ENCODE results near the gene CCDC12. TPM values are rescaled to one million over a fixed set of nuclear protein-coding genes. Genes with fewer than 3 reads are reported as not detected.

Gene CCDC12
- total and polyA plus RNA-seq, 2 of the 13 experiments (the other 11 are each of a cell fraction or from before 2014, with no cell fraction given), result 30.1 to 49.5 TPM

- no peak for TF ChIP-seq ZNF33B (CRISPR knock-in tag; IDR thresholded peaks at IDR 0.05)
- no peak for TF ChIP-seq NCOA2 (CRISPR knock-in tag; IDR thresholded peaks at IDR 0.05)
- TF ChIP-seq ZNF660 (CRISPR knock-in tag; IDR thresholded peaks at IDR 0.05; ENCODE audit: borderline replicate concordance, low read depth), result no peak
- no peak for TF ChIP-seq RAD21 (CRISPR knock-in tag; IDR thresholded peaks at IDR 0.05)
Observed at GRCh38 chr3:46993292-46993691, 16.7 kb upstream of the CCDC12 start (continued).

- no peaks in the 10 kb centered on the region for H3K4me1 ChIP-seq (ENCODE audit: insufficient read depth, low read length)
- in situ Hi-C loops (cut with HindIII; ENCODE audit: extremely low pct_ligation_motif_present, low pct_unique_long_range_greater_than_20kb) (no loop called here), intact Hi-C loops (cut with micrococcal nuclease; ENCODE audit: unreplicated experiment) (no loop called here)
- H3K79me2 ChIP-seq (ENCODE audit: insufficient read depth, low read length), result no peaks in the 10 kb centered on the region
- H3K4me3 ChIP-seq (replicated peaks in 1 of 3; ENCODE audit: insufficient read depth in 1 of 3, low read depth in 2 of 3, low read length in 3 of 3), result no peak overlapping the region
- no peak overlapping the region for H3K4me2 ChIP-seq (ENCODE audit: low read depth, low read length)
- no peak overlapping the region for H3K9ac ChIP-seq (ENCODE audit: insufficient read depth, low read depth, low read length)
- H3K9me3 ChIP-seq (ENCODE audit: low read length), result no peaks in the 10 kb centered on the region
- DNase-seq (ENCODE audit: low spot score) (no peak), FAIRE-seq (no peak), ATAC-seq (no peak)
- POLR2A ChIA-PET, result interaction anchor here (0.9 to 1.7 kb wide), 2 partner anchors 13 to 57 kb away, joined by 3 to 5 read pairs; partner anchors contain the start of gene NBEAL2
- TF ChIP-seq ZBTB3 (CRISPR knock-in tag; IDR thresholded peaks at IDR 0.05; ENCODE audit: borderline replicate concordance, low read depth), result no peak
- TF ChIP-seq PHB2 (IDR thresholded peaks at IDR 0.05; ENCODE audit: partially characterized antibody), result no peak
- WGBS (ENCODE audit: low lambda C conversion rate), result 95% methylated on average over 8 of the region's 9 CpGs
- H2AFZ ChIP-seq (ENCODE audit: low read length), result no peak overlapping the region
- H3K36me3 ChIP-seq (replicated peaks in 1 of 2; ENCODE audit: control insufficient read depth in 1 of 2, insufficient read depth in 2 of 2, low read length in 2 of 2), result no peaks in the 10 kb centered on the region
- CTCF ChIA-PET (ENCODE audit: low intra/inter-chr PET ratio, low total read pairs), result no interaction called here
- H3K27me3 ChIP-seq (ENCODE audit: control insufficient read depth in 1 of 2, insufficient read depth in 2 of 2, low read length in 2 of 2), result no peaks in the 10 kb centered on the region
- H4K20me1 ChIP-seq (ENCODE audit: insufficient read depth, low read length), result no peaks in the 10 kb centered on the region
- no peak overlapping the region for H3K27ac ChIP-seq (ENCODE audit: extremely low read length, insufficient read depth, low read length)
- BruUV-seq (replicated peaks), result no TSS peak
Observed at GRCh38 chr3:46992231-46992630, 15.7 kb upstream of the CCDC12 start.

- Histone ChIP-seq H2AFZ (ENCODE audit: low read length) (no peak overlapping the region), H3K27me3 (ENCODE audit: control insufficient read depth in 1 of 2, insufficient read depth in 2 of 2, low read length in 2 of 2) (no peaks in the 10 kb centered on the region), H3K9ac (ENCODE audit: insufficient read depth, low read depth, low read length) (no peak overlapping the region), H3K4me2 (ENCODE audit: low read depth, low read length) (no peak overlapping the region), H3K79me2 (ENCODE audit: insufficient read depth, low read length) (no peaks in the 10 kb centered on the region), H3K27ac (ENCODE audit: extremely low read length, insufficient read depth, low read length) (no peak overlapping the region), H3K9me3 (ENCODE audit: low read length) (no peaks in the 10 kb centered on the region), H3K4me3 (replicated peaks in 1 of 3; ENCODE audit: insufficient read depth in 1 of 3, low read depth in 2 of 3, low read length in 3 of 3) (no peak overlapping the region), H3K4me1 (ENCODE audit: insufficient read depth, low read length) (no peaks in the 10 kb centered on the region), H4K20me1 (ENCODE audit: insufficient read depth, low read length) (no peaks in the 10 kb centered on the region), H3K36me3 (replicated peaks in 1 of 2; ENCODE audit: control insufficient read depth in 1 of 2, insufficient read depth in 2 of 2, low read length in 2 of 2) (no peaks in the 10 kb centered on the region)
- in situ Hi-C loops (cut with HindIII; ENCODE audit: extremely low pct_ligation_motif_present, low pct_unique_long_range_greater_than_20kb) (no loop called here), intact Hi-C loops (cut with micrococcal nuclease; ENCODE audit: unreplicated experiment) (no loop called here)
- DNase-seq (ENCODE audit: low spot score), result no peak
- FAIRE-seq, result no peak
- POLR2A ChIA-PET, result interaction anchor here (0.9 to 1.7 kb wide), 2 partner anchors 12 to 56 kb away, joined by 3 to 5 read pairs; partner anchors contain the start of gene NBEAL2
- no peak for ATAC-seq
- WGBS (ENCODE audit: low lambda C conversion rate), result 93% methylated on average over 9 of the region's 16 CpGs
- TF ChIP-seq ZNF792 (CRISPR knock-in tag; IDR thresholded peaks at IDR 0.05) (no peak), BRCA1 (CRISPR knock-in tag; IDR thresholded peaks at IDR 0.05) (no peak), ZNF501 (CRISPR knock-in tag; IDR thresholded peaks at IDR 0.05) (no peak), AGO2 (optimal IDR thresholded peaks at IDR 0.05; ENCODE audit: low read depth, low read length) (peak; percentile 60), CBX2 (IDR thresholded peaks at IDR 0.05; ENCODE audit: low read depth, low read length) (no peak), CBX2 (CRISPR knock-in tag; IDR thresholded peaks at IDR 0.05; ENCODE audit: low read depth) (no peak), PTBP1 (IDR thresholded peaks at IDR 0.05; ENCODE audit: low read depth, low read length, poor library complexity, severe bottlenecking) (no peak)
- CTCF ChIA-PET (ENCODE audit: low intra/inter-chr PET ratio, low total read pairs), result no interaction called here
- no TSS peak for BruUV-seq (replicated peaks)
Observed at GRCh38 chr3:46991406-46992165, 15.0 kb upstream of the CCDC12 start.
